ENCODE data around the gene FASTK.

FASTK gene

DNA sequence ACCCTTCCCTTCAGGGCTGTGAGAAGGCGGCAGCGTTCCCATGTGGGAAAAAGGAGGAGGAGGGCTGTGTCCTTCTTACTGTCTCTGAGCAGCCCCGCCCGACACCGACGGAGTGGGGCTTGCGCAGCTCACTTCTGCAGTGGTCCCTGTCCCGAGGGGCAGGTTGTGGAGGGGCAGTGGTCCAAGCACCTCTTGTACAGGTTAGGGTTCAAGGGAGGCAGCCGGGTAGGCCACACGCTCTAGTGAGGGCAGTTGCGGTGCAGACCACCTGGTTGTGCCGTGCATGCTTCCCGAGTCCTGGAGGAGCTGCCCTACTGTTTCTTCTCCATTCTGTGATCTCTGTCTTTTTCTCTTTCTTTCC, 38.4 kb upstream of the FASTK start:
- FAIRE-seq (no peak), DNase-seq (ENCODE audit: extremely low spot score, insufficient read length, low read depth) (no peak)

DNA sequence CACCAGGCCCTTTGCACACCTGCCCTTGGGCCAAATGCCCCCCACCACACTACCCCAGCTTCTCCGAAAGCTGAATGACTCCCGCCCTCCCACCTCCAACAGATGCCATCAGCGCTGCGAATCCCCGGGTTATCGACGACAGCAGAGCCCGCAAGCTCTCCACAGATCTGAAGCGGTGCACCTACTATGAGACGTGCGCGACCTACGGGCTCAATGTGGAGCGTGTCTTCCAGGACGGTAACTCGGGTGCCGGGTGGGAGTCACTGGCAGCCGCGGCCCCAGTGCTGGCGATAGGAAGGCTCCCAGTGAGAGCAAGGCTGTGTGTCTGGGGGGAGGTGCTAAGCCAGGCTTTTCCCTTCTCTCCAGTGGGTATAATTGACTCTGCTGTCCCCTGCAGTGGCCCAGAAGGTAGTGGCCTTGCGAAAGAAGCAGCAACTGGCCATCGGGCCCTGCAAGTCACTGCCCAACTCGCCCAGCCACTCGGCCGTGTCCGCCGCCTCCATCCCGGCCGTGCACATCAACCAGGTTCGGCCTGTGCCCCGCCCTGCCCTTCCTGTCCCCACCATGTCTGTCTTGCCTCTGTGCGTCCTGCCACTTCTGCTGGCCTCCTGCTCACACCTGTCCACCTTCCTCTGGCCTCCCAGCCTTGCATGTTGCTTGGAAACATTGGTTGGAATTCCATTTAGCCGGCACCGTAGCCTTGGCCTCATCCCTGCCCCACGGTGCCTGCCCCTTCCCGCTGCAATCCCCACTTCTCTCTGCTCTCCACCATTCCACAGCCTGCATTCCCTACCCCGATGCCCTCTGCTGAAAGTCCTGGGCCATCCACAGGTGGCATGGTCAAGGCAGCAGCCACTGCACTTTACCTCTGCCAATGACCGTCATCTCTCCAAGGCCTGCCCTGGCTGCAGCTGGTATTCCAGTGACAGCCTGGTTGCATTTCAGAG, 37.8 kb upstream of the FASTK start:
- FAIRE-seq = no peak
- DNase-seq (ENCODE audit: extremely low spot score, insufficient read length, low read depth) = no peak

DNA sequence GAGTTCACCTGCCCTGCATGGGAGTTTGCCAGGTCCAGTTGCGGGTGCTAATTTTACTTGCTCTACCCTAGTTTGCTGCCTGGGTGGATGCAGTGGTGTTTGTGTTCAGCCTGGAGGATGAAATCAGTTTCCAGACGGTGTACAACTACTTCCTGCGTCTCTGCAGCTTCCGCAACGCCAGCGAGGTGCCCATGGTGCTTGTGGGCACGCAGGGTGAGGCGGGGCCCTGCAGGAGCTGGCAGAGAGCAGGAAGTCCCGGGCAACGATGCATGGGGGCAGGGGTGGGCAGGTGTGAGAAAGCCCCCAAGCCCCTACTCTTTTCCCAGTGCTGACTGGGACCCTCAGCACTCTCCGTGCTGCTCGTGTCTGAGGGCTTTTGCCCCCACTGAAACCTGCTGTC, 37.0 kb upstream of the FASTK start:
- DNase-seq (ENCODE audit: extremely low spot score, insufficient read length, low read depth) (no peak), FAIRE-seq (no peak)

DNA sequence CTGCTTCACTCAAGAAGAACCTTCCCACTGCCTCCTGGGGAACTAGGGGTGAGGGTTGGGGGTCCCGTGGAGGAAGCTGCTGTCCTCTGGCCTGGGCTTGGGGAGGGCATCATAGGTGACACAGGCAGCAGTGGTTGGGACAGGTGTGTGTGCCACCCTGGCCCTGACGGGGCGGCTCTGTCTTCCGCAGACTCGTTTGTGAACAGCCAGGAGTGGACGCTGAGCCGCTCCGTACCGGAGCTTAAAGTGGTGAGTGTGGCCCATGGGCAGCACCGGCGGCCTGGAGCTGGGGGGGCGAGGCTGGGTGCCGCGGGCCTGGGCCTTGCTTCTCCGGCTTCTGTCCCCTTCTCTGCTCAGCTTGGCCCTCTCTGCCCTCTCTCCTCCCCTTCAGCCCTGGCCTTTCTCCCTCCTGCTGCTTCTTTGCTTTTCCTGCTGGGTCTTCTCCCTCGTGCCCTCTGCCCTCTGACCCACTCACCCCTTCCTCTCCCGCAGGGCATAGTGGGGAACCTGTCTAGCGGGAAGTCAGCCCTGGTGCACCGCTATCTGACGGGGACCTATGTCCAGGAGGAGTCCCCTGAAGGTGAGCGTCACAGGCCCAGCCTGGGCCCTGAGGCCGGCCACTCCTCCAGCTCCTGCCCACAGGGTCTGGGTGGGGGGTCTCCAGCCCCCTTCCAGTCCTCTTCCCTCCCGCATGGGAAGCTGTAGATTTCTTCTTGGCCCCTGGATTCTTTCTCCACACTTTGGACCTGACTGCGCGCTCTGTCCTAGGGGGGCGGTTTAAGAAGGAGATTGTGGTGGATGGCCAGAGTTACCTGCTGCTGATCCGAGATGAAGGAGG, 36.2 kb upstream of the FASTK start:
- DNase-seq (ENCODE audit: extremely low spot score, insufficient read length, low read depth) (no peak), FAIRE-seq (no peak)

DNA sequence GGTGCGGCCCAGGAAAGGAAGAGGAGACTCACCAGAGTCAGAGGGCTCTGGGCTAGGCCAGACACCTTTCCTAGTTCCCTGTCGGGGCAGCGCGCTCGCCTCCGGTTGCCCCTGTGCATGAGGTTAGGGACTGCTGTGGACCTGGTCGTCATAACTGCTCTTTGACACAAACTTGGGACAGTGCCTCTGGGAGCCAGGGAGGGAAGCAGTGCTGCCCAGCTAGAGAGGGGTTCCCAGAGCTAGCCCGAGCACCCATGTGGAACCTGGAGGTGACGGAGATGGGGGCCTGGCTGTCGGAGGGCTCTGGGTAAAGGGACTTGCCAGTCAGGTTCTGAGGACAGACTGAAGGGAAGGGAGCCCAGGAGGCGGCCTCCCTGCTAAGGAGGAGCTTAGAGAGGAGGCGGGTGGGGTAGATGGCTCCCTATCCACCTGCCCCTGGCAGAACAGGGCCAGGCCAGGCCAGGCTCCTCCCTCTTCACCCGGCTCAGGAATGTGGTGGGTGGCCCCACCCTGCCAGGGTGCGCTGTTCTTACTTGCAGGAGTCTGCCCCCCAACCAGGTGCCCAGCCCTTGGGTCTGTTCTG, 35.3 kb upstream of the FASTK start:
- DNase-seq (ENCODE audit: extremely low spot score, insufficient read length, low read depth) (no peak), FAIRE-seq (no peak)

DNA sequence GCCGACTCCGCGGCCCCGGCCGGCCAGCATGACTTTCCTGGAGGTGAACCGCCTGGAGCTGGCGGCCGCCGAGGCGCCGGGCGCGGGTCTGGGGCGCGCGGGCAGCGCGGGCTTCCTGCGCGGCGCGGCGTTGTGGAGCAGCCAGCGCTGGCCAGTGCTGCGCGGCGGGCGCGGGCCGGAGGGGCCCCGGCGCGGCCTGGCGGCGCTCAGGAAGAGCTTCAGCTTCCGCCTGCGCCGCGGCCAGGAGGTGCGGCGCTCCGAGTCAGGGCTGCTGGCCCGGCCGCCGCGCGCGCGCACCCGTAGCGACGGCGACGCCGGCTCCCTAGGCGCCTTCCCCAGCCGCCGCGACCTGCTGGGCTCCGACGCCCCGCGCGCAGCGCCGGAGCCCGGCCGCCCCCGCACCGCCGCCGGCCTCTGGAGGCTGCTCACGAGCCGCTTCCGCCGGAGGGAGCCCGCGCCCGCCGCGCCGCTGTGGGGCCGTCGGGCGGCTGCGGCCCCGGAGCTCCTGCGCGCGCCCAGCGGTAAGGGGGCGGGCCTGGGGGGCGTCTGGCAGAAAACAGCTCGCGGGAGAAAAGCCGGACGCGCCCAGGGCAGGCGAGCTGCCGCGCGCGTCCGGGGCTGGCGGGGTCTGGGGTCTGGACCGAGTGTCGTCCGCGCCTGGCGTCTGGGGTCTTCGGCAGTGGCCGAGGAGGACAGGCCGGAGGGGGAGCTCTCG, 34.7 kb upstream of the FASTK start:
- FAIRE-seq (no peak), DNase-seq (ENCODE audit: extremely low spot score, insufficient read length, low read depth) (no peak)

DNA sequence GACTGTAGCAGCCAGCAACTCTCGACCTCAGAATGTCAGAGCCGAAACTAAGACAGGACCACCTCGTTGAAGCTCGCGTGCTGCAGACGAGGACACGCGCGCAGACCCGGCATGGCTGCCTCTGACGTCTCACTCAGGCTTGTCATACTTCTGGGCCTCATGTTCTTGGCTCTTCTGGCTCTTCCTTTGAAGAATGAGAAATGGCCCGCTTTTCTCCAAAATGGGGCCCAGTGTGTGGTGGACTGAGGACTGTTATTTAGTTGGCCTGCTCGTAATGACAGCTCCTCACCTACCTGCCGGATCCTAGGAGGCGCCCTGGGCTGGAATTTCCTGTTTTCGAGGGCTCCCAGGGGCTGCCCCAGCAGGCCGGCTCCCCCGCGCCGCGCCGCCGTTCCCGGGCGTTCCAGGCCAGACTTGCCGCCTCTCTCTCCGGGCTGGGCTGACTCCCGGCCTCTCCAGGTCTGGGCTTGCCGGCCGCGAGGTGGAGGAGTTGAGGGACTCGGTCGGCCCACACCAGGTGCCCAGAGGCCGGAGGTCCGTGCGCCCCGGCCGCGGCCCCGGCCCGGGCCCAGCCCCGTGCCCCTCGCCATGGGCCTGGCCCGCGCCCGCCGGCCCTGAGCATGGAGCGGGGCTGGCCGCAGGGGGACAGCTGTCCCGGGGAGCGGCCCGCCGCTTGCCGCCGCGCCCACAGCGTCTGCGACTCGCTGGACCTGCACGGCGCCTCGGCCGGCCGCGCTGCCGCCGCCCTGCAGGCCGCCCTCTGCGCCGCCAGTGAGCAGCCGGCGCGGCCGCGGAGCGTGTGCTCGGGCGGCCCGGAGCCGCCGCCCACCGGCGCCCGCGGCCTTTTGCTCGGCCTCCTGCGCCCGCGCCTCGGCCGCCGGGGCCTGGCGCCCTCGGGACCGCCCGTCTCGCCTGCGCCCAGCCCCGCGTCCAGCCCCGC, 33.8 kb upstream of the FASTK start:
- DNase-seq (ENCODE audit: extremely low spot score, insufficient read length, low read depth) (no peak), FAIRE-seq (no peak)

DNA sequence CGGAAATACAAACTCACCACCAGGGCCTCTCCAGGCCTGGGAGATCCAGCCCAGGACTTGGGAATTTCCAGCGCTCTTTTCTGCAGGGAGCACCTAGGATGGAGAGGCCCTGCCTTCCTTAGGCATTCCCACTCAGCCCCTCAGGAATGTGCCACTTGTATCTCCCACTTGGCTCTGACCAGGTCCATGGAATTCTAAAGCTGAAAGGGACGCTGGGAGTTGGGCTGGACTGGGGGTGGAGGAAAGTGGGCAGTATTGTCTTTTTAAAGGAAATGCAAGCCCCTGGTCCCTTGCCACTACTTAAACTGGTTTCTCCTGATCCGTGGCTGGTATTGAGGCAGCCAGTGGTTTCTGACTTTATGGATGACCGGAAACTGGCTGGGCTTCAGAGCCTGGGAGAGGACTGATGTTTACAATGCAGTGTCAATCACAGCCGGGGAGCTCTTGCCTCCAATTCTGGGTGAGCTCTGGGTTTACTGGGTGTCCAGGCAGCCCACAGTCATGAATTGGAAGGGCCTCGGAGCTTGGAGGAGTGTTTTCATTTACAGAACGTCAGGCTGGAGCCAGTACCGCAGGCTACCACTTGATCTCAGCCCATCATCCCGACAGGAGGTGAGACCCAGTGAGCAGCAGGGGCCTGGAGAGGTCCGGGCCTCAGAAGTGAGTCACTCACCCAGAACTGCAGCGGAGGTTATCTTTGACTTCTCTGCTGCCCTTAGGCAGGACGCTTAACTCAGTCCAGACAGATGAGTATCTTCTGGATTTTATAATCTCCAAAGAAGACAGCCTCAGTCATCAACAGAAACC, 32.9 kb upstream of the FASTK start:
- no peak for DNase-seq (ENCODE audit: extremely low spot score, insufficient read length, low read depth)
- no peak for FAIRE-seq

DNA sequence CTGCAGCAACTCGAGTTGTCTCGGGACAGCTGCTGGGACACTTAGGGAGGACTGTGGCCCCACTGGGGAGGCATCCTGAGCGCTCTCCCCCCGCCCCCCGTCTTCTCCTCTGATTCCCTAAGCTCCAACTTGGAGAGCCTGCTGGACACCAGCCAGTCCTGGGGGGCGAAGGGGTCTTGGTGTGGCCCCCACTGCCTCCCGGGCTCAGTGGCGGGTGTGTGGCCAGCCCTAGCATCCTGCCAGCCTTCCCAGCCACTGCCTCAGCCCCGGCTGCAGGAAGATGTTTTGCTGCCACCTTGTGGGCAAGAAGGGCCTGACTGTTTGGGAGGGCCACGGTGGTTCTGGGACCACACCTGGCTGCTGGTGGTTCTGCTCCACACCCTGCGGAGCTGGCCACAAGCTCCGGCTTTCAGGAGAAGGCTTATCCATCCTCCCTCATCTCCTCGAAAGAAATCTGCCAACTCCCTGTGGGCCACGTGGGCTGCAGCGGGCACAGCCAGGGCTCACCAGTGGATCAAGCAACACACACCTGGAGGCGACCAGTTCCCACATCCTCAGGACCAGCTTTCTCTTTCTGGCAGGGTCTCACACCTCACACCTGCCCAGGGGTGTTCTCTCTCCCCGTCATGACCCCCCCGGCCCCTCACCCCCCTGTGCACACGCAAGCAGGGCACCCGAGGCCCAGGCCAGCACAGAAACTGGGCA, 30.5 kb upstream of the FASTK start:
- peak; percentile 82 for DNase-seq (ENCODE audit: extremely low spot score, insufficient read length, low read depth)
- FAIRE-seq = peak; percentile 84

DNA sequence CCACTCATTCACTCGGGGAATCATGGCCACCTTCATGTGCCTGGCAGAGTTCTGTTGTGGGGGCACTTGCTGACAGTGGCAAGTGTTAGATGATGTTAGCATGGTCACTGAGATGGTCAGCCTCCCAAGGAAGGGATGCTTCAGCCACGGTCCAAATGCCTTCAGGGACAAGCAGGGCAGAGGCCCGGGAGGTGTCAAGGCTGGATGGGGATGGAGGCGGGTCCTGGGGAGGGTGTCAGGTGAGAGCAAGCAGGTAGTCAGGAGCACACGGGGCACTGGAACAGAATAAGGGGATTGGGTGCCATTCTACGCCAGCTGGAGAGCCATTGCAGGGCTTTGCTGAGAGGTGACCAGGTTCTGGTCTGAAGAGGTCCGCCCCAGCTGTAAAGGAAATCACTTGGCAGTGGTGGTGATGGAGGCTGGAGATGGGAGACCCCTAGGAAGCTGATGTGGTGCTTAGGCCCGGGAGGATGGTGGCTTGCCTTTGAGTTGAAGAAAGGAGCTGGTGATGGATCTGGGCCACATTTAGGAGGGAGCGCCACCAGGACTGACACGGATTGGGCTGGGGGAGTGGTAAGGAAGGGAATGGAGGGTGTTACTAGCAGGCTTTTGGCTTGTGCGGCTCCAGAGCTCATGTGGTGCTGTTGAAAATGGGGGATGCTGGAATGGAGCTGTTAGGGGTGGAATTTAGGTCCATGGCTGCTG, 29.8 kb upstream of the FASTK start:
- no peak for FAIRE-seq
- no peak for DNase-seq (ENCODE audit: extremely low spot score, insufficient read length, low read depth)

DNA sequence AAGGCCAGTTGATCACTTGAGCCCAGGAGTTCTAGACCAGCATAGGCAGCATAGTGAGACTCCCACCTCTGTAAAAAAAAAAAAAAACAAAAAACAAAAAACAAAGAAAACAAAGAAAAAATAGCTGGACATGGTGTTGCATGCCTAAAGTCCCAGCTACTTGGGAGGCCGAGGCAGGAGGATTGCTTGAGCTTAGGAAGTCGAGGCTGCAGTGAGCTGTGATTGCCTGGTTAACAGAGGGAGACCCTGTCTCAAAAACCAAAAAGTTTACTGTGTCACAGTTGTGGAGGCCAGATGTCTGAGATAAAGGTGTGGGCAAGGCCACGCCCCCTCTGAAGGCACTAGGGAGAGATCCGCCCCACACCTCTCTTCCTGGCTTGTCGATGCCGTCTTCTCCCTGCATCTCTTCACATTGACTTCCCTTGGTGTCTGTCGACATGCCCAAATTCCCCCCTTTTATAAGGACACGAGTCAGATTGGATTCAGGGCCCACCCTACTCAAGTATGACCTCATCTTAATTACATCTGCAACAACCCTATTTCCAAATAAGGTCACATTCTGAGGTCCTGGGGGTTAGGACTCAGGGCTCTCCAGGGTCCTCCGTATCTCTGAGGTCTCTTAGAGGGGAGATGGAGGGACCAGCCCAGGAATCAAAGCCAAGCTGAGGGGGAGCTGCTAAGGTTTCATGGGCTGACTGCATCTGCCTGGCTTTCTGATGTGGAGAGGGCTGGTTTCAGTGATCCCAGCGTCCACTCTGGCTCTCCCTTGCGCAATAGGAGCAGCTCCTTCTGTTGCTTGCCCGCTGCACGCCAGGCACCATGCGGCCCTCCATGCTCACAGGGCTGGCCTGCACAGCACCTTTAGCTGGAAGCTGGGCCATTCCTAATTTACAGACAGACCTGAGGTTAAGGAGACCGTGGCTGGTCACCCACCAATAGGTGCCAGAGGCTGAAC, 28.8 kb upstream of the FASTK start:
- FAIRE-seq = no peak
- DNase-seq (ENCODE audit: extremely low spot score, insufficient read length, low read depth) = no peak

DNA sequence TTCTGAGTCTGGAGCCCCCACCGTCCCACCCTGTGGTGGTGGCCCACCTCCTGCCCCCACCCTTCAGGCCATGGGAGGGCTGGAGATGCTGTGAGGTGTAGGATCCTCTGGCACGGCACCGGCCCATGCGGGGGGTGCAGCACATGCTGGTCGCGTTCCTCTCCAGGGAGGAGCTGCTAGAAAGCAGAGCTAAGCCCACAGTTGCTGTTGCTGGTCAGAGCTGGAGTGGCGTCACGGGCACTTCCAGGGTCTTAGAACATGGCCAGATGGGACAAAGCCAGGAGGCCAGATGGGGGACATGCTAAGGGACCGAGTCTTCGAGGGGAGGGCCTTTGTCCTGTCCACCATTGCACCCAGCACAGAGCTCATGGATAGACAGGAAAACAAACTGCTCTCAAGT, 27.3 kb upstream of the FASTK start:
- no peak for FAIRE-seq
- DNase-seq (ENCODE audit: extremely low spot score, insufficient read length, low read depth) = no peak

DNA sequence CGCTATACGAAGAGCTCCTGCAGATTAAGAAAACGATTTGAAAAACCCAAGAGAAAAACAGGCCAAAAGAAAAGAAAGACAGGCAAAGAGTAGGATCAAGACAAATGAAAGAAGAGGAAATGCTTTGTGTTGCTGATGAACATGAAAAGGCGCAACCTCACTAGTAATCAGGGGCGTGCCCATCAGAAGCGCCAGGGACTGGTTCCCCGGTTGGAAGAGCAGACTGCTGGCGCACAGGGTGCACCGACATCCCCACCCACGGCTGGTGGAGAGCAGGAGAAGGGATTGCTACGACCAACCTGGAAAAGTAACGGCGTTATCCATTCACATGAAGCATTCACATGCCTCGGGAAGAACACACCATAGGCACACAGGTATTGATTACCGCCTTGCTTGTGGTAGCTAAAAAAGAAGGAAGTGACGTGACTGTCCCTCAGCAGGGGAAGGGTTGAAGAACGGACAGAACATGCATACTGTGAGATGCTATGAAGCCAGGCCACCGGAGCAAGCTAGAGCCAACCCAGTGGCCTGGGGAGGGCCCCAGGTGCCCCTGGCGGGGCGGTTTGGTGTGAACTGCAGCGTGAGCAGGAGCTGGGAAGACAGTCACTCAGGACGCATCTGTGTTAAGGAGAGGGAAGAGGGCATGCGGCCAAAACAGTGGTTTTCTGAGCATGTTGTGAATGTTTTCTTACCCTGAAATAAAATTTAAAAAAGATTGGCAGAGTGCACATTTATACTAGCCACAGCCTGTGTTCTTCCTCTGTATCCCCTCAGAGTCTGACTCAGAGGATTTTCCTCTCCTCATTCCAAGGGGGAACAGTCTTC, 24.0 kb upstream of the FASTK start:
- no peak for DNase-seq (ENCODE audit: extremely low spot score, insufficient read length, low read depth)
- no peak for FAIRE-seq

DNA sequence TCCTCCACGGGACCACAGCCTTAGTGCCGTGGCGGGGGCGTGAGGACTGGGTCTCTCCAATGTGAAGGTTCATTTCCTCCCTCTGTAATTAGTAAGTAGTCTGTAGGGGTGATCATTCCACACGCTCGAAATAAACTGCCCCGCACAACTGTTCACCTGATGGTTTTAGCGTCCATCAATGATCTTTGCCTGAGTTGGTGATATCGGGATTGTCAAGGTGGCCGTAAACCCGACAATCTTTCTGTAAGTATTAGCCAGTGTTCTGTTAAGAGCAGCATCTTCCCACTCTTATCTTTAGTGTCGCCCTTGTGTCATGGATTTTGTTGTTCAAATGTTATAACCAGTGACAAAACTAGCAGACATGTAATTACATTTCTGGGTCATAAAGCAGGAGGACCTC, 23.4 kb upstream of the FASTK start:
- DNase-seq (ENCODE audit: extremely low spot score, insufficient read length, low read depth) = no peak
- no peak for FAIRE-seq

DNA sequence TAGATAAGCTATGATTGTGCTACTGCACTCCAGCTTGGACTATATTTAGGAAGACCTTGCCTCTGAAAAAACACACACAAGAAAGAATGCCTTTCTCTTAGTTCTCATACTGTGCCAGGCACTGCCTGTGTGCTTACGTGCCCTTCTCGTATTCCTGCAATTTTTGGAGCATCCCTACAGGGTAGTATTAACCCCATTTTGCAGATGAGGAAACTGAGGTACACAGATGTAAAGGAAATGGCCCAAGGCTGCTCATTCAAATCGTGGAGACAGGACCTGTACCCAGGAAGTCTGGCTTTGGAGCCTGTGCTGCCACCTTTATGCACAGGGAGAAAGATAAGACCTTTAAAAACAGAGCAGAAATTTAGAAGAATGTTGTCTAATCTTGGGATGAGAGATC, 22.4 kb upstream of the FASTK start:
- FAIRE-seq (no peak), DNase-seq (ENCODE audit: extremely low spot score, insufficient read length, low read depth) (no peak)
